Measurements from ENCODE around the gene CHRM2. TPM values are rescaled to one million over a fixed set of nuclear protein-coding genes. Genes with fewer than 3 reads are reported as not detected.

The CHRM2 gene
- total RNA-seq, 2 experiments from 2014 or later, result not detected

- H3K9me3 Mint-ChIP-seq, result peaks cover 2% of the 10 kb centered on the region
- no peak overlapping the region for H3K27ac Mint-ChIP-seq
- intact Hi-C loops (cut with micrococcal nuclease), result no loop called here
- H3K36me3 Mint-ChIP-seq, result no peaks in the 10 kb centered on the region
- POLR2A ChIA-PET, result no interaction called here
- H3K27me3 Mint-ChIP-seq, result no peaks in the 10 kb centered on the region
- no peaks in the 10 kb centered on the region for H3K4me1 Mint-ChIP-seq (ENCODE audit: low read depth)
- H3K4me3 Mint-ChIP-seq, result no peak overlapping the region
- no peak for DNase-seq
- CTCF ChIA-PET, result no interaction called here
Observed at GRCh38 chr7:137018468-137018867, 150.0 kb downstream of the CHRM2 start.

GRCh38 chr7:137020351-137020750, 151.9 kb downstream of the CHRM2 start:
- CTCF ChIA-PET, result no interaction called here
- POLR2A ChIA-PET, result no interaction called here
- Mint-ChIP-seq H3K4me3 (no peak overlapping the region), H3K9me3 (peaks cover 2% of the 10 kb centered on the region), H3K36me3 (no peaks in the 10 kb centered on the region), H3K27ac (no peak overlapping the region), H3K4me1 (ENCODE audit: low read depth) (no peaks in the 10 kb centered on the region), H3K27me3 (no peaks in the 10 kb centered on the region)
- intact Hi-C loops (cut with micrococcal nuclease), result no loop called here
- DNase-seq, result no peak

GRCh38 chr7:137025469-137026175, 157.2 kb downstream of the CHRM2 start:
- H3K4me1 Mint-ChIP-seq (ENCODE audit: low read depth), result no peaks in the 10 kb centered on the region
- ChIA-PET CTCF (no interaction called here), POLR2A (no interaction called here)
- H3K36me3 Mint-ChIP-seq, result no peaks in the 10 kb centered on the region
- intact Hi-C loops (cut with micrococcal nuclease), result no loop called here
- H3K27me3 Mint-ChIP-seq, result no peaks in the 10 kb centered on the region
- DNase-seq, result no peak
- no peaks in the 10 kb centered on the region for H3K9me3 Mint-ChIP-seq
- H3K27ac Mint-ChIP-seq, result no peak overlapping the region
- no peak overlapping the region for H3K4me3 Mint-ChIP-seq

- Mint-ChIP-seq H3K36me3 (no peaks in the 10 kb centered on the region), H3K27ac (no peak overlapping the region), H3K27me3 (no peaks in the 10 kb centered on the region), H3K4me3 (no peak overlapping the region), H3K9me3 (no peaks in the 10 kb centered on the region), H3K4me1 (ENCODE audit: low read depth) (no peaks in the 10 kb centered on the region)
- DNase-seq, result no peak
- ChIA-PET CTCF (no interaction called here), POLR2A (no interaction called here)
- intact Hi-C loops (cut with micrococcal nuclease), result no loop called here
Observed at GRCh38 chr7:137026176-137026500, 157.7 kb downstream of the CHRM2 start.

- ChIA-PET POLR2A (no interaction called here), CTCF (no interaction called here)
- H3K9me3 Mint-ChIP-seq, result peaks cover 3% of the 10 kb centered on the region
- no peak for DNase-seq
- no peak overlapping the region for H3K27ac Mint-ChIP-seq
- H3K27me3 Mint-ChIP-seq, result no peaks in the 10 kb centered on the region
- H3K4me3 Mint-ChIP-seq, result no peak overlapping the region
- H3K36me3 Mint-ChIP-seq, result no peaks in the 10 kb centered on the region
- intact Hi-C loops (cut with micrococcal nuclease), result no loop called here
- H3K4me1 Mint-ChIP-seq (ENCODE audit: low read depth), result no peaks in the 10 kb centered on the region
Observed at GRCh38 chr7:137032436-137032835, 164.0 kb downstream of the CHRM2 start.

- ChIA-PET POLR2A (no interaction called here), CTCF (no interaction called here)
- no peak for DNase-seq
- H3K4me3 Mint-ChIP-seq, result no peak overlapping the region
- H3K36me3 Mint-ChIP-seq, result no peaks in the 10 kb centered on the region
- peaks cover 3% of the 10 kb centered on the region for H3K9me3 Mint-ChIP-seq
- no peaks in the 10 kb centered on the region for H3K4me1 Mint-ChIP-seq (ENCODE audit: low read depth)
- no peaks in the 10 kb centered on the region for H3K27me3 Mint-ChIP-seq
- no peak overlapping the region for H3K27ac Mint-ChIP-seq
- intact Hi-C loops (cut with micrococcal nuclease), result no loop called here
Observed at GRCh38 chr7:137036768-137037167, 168.3 kb downstream of the CHRM2 start.

- intact Hi-C loops (cut with micrococcal nuclease), result no loop called here
- Mint-ChIP-seq H3K9me3 (peaks cover 2% of the 10 kb centered on the region), H3K4me1 (ENCODE audit: low read depth) (no peaks in the 10 kb centered on the region), H3K27ac (no peak overlapping the region), H3K27me3 (no peaks in the 10 kb centered on the region), H3K36me3 (no peaks in the 10 kb centered on the region), H3K4me3 (no peak overlapping the region)
- DNase-seq, result no peak
- POLR2A ChIA-PET, result no interaction called here
- CTCF ChIA-PET, result no interaction called here
Observed at GRCh38 chr7:137038706-137039105, 170.3 kb downstream of the CHRM2 start.

- no peak overlapping the region for H3K27ac Mint-ChIP-seq
- DNase-seq, result no peak
- intact Hi-C loops (cut with micrococcal nuclease), result no loop called here
- no peaks in the 10 kb centered on the region for H3K4me1 Mint-ChIP-seq (ENCODE audit: low read depth)
- no peaks in the 10 kb centered on the region for H3K27me3 Mint-ChIP-seq
- H3K9me3 Mint-ChIP-seq, result peaks cover 4% of the 10 kb centered on the region
- POLR2A ChIA-PET, result no interaction called here
- CTCF ChIA-PET, result no interaction called here
- H3K36me3 Mint-ChIP-seq, result no peaks in the 10 kb centered on the region
- no peak overlapping the region for H3K4me3 Mint-ChIP-seq
Observed at GRCh38 chr7:137040745-137041144, 172.3 kb downstream of the CHRM2 start.

- Mint-ChIP-seq H3K27ac (no peak overlapping the region), H3K36me3 (no peaks in the 10 kb centered on the region), H3K4me1 (ENCODE audit: low read depth) (no peaks in the 10 kb centered on the region), H3K4me3 (no peak overlapping the region), H3K9me3 (peaks cover 9% of the 10 kb centered on the region), H3K27me3 (no peaks in the 10 kb centered on the region)
- no peak for DNase-seq
- POLR2A ChIA-PET, result no interaction called here
- CTCF ChIA-PET, result no interaction called here
- intact Hi-C loops (cut with micrococcal nuclease), result no loop called here
Observed at GRCh38 chr7:137045573-137045972, 177.1 kb downstream of the CHRM2 start.

- intact Hi-C loops (cut with micrococcal nuclease), result no loop called here
- Mint-ChIP-seq H3K36me3 (no peaks in the 10 kb centered on the region), H3K9me3 (peaks cover 17% of the 10 kb centered on the region), H3K27me3 (no peaks in the 10 kb centered on the region), H3K27ac (no peak overlapping the region), H3K4me1 (ENCODE audit: low read depth) (no peaks in the 10 kb centered on the region), H3K4me3 (no peak overlapping the region)
- CTCF ChIA-PET, result no interaction called here
- POLR2A ChIA-PET, result no interaction called here
- DNase-seq, result no peak
Observed at GRCh38 chr7:137069249-137069963, 201.0 kb downstream of the CHRM2 start.

Small RNA genes within 50 kb of the gene (microRNA-seq; reads per million reads assigned to microRNA genes)
- gene MIR490 (ENCODE audit: borderline microRNAs expressed, borderline number of aligned reads, borderline replicate concordance), result not detected

Measured in activated CD4-positive, alpha-beta memory T cell treated with anti-CD3 and anti-CD28 coated beads for 36 hours (primary cell).